Cortex of kidney (tissue), 1 donor: ENCODE data around the gene SMIM28.

Source experiments
- DNase-seq: peaks from one replicate; lab custom pipeline; 2025; lab: John Stamatoyannopoulos, UW

The SMIM28 gene

GRCh38 chr6:138374230-138374629 lies 3.5 kb upstream of the SMIM28 start:
- DNase-seq: no peak

- DNase-seq: no peak
Observed at GRCh38 chr6:138374815-138375214, 2.9 kb upstream of the SMIM28 start.

GRCh38 chr6:138377042-138377441 lies 663 bp upstream of the SMIM28 start:
- no peak for DNase-seq

GRCh38 chr6:138378463-138378862 lies 758 bp downstream of the SMIM28 start:
- no peak for DNase-seq

GRCh38 chr6:138382498-138383265 lies 5.0 kb downstream of the SMIM28 start:
- no peak for DNase-seq

GRCh38 chr6:138383776-138384175 lies 6.1 kb downstream of the SMIM28 start:
- no peak for DNase-seq

GRCh38 chr6:138386897-138387296 lies 9.2 kb downstream of the SMIM28 start:
- no peak for DNase-seq

- no peak for DNase-seq
Observed at GRCh38 chr6:138387577-138388368, 10.1 kb downstream of the SMIM28 start.

GRCh38 chr6:138389551-138389950 lies 11.8 kb downstream of the SMIM28 start:
- DNase-seq: no peak

- no peak for DNase-seq
Observed at GRCh38 chr6:138393871-138394783, 16.4 kb downstream of the SMIM28 start.

GRCh38 chr6:138396709-138397108 lies 19.0 kb downstream of the SMIM28 start:
- no peak for DNase-seq

GRCh38 chr6:138397128-138398122 lies 19.7 kb downstream of the SMIM28 start:
- DNase-seq: no peak

GRCh38 chr6:138400326-138400725 lies 22.6 kb downstream of the SMIM28 start:
- DNase-seq: no peak

GRCh38 chr6:138401960-138402837 lies 24.5 kb downstream of the SMIM28 start:
- no peak for DNase-seq

GRCh38 chr6:138402838-138403187 lies 25.1 kb downstream of the SMIM28 start:
- DNase-seq: no peak

GRCh38 chr6:138403324-138403800 lies 25.7 kb downstream of the SMIM28 start:
- no peak for DNase-seq

- peak; percentile 36 for DNase-seq
Observed at GRCh38 chr6:138403801-138404665, 26.3 kb downstream of the SMIM28 start, which contains the start of gene HEBP2. HEBP2 (plus strand) TSS chr6:138404223; CDS start chr6:138404496, 273 bp downstream.

- DNase-seq: no peak
Observed at GRCh38 chr6:138404666-138405337, 27.1 kb downstream of the SMIM28 start.
